ENCODE measurements around the gene PKP2. TPM values are rescaled to one million over a fixed set of nuclear protein-coding genes. Genes with fewer than 3 reads are reported as not detected.

PKP2 gene
- total RNA-seq, 1 donor from 2014 or later, result 65.3 TPM

GRCh38 chr12:32889011-32889760, 7.4 kb downstream of the PKP2 start:
- H3K4me1 Mint-ChIP-seq, result peaks cover 63% of the 10 kb centered on the region
- no peaks in the 10 kb centered on the region for H3K36me3 Mint-ChIP-seq
- peak overlapping the region; percentile 90 for H3K27ac Mint-ChIP-seq
- H3K9me3 Mint-ChIP-seq, result no peaks in the 10 kb centered on the region
- TF ChIP-seq CTCF (IDR thresholded peaks at IDR 0.05; ENCODE audit: unreplicated experiment), result no peak
- H3K4me3 Mint-ChIP-seq, result peak overlapping the region; percentile 1
- H3K27me3 Mint-ChIP-seq (ENCODE audit: low read depth), result no peaks in the 10 kb centered on the region
- DNase-seq (ENCODE audit: low spot score in 2 of 2, unreplicated experiment in 2 of 2), result no peak

GRCh38 chr12:32887058-32887457, 9.5 kb downstream of the PKP2 start:
- DNase-seq (ENCODE audit: low spot score in 2 of 2, unreplicated experiment in 2 of 2), result no peak
- Mint-ChIP-seq H3K9me3 (no peaks in the 10 kb centered on the region), H3K36me3 (no peaks in the 10 kb centered on the region), H3K4me1 (peaks cover 67% of the 10 kb centered on the region), H3K27me3 (ENCODE audit: low read depth) (no peaks in the 10 kb centered on the region), H3K27ac (peak overlapping the region; percentile 90), H3K4me3 (no peak overlapping the region)
- TF ChIP-seq CTCF (IDR thresholded peaks at IDR 0.05; ENCODE audit: unreplicated experiment), result no peak

GRCh38 chr12:32885831-32886230, 10.7 kb downstream of the PKP2 start:
- Mint-ChIP-seq H3K27ac (peak overlapping the region; percentile 82), H3K9me3 (no peaks in the 10 kb centered on the region), H3K36me3 (no peaks in the 10 kb centered on the region), H3K4me1 (peaks cover 64% of the 10 kb centered on the region), H3K4me3 (no peak overlapping the region), H3K27me3 (ENCODE audit: low read depth) (no peaks in the 10 kb centered on the region)
- DNase-seq (ENCODE audit: low spot score in 2 of 2, unreplicated experiment in 2 of 2), result no peak
- TF ChIP-seq CTCF (IDR thresholded peaks at IDR 0.05; ENCODE audit: unreplicated experiment), result no peak

GRCh38 chr12:32884962-32885361, 11.6 kb downstream of the PKP2 start:
- Mint-ChIP-seq H3K9me3 (no peaks in the 10 kb centered on the region), H3K4me1 (peaks cover 71% of the 10 kb centered on the region), H3K27ac (peak overlapping the region; percentile 82), H3K4me3 (no peak overlapping the region), H3K27me3 (ENCODE audit: low read depth) (no peaks in the 10 kb centered on the region), H3K36me3 (no peaks in the 10 kb centered on the region)
- DNase-seq (ENCODE audit: low spot score in 2 of 2, unreplicated experiment in 2 of 2), result no peak
- no peak for TF ChIP-seq CTCF (IDR thresholded peaks at IDR 0.05; ENCODE audit: unreplicated experiment)

- peaks cover 59% of the 10 kb centered on the region for H3K4me1 Mint-ChIP-seq
- H3K9me3 Mint-ChIP-seq, result no peaks in the 10 kb centered on the region
- peaks cover 7% of the 10 kb centered on the region for H3K36me3 Mint-ChIP-seq
- no peak for DNase-seq (ENCODE audit: low spot score in 2 of 2, unreplicated experiment in 2 of 2)
- TF ChIP-seq CTCF (IDR thresholded peaks at IDR 0.05; ENCODE audit: unreplicated experiment), result no peak
- no peaks in the 10 kb centered on the region for H3K27me3 Mint-ChIP-seq (ENCODE audit: low read depth)
- no peak overlapping the region for H3K4me3 Mint-ChIP-seq
- H3K27ac Mint-ChIP-seq, result peak overlapping the region; percentile 78
Measured at GRCh38 chr12:32881702-32882101, 14.9 kb downstream of the PKP2 start.
